ENCODE data around the gene COL28A1.

COL28A1 gene

DNA sequence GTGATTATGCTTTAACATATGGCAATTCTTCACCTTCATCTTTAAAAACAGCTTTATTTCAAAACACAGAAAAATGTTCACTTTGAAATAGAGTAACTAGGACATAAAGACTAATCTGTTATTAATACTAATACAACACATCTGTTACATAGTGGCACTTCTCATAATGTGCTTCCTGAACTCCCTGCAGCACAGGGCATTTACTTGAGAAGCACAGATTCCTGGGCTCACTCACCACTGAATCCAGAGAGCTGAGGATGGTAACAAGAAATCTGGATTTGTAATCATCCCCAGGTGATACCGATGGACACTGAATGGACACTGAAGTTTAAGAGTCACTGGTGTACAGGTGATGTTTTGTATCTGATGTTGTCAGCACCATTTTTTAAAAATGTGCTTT lies 96.1 kb downstream of the COL28A1 start:
- Histone ChIP-seq H3K36me3 (ENCODE audit: control insufficient read depth, insufficient read depth, low read length) (no peaks in the 10 kb centered on the region), H3K27me3 (replicated peaks; ENCODE audit: control insufficient read depth, insufficient read depth, low read length) (no peaks in the 10 kb centered on the region), H3K4me3 (replicated peaks; ENCODE audit: low read depth, low read length) (no peak overlapping the region)
- TF ChIP-seq, protein P1, sequence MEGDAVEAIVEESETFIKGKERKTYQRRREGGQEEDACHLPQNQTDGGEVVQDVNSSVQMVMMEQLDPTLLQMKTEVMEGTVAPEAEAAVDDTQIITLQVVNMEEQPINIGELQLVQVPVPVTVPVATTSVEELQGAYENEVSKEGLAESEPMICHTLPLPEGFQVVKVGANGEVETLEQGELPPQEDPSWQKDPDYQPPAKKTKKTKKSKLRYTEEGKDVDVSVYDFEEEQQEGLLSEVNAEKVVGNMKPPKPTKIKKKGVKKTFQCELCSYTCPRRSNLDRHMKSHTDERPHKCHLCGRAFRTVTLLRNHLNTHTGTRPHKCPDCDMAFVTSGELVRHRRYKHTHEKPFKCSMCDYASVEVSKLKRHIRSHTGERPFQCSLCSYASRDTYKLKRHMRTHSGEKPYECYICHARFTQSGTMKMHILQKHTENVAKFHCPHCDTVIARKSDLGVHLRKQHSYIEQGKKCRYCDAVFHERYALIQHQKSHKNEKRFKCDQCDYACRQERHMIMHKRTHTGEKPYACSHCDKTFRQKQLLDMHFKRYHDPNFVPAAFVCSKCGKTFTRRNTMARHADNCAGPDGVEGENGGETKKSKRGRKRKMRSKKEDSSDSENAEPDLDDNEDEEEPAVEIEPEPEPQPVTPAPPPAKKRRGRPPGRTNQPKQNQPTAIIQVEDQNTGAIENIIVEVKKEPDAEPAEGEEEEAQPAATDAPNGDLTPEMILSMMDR (IDR thresholded peaks at IDR 0.05; ENCODE audit: insufficient read depth, low read length, poor library complexity, severe bottlenecking) = no peak
- no peak for DNase-seq (ENCODE audit: extremely low read depth, insufficient read length)

DNA sequence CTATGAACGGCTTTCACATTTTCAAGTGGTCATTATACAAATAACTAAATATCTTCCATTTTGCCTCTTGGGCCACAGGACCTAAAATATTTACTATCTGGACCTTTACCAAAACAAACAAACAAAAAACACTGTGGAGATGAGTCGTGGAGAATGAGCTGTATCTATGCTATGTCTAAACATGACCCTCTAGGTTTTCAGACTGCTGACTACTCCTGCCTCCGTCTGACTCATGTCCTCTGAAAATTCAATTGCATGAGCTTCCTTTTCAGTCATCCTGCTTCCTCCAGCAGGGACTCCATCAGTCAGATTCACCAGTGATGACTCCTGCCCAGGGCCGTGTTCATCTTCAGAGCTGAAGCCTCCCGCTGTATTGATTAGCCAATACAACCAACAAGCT lies 96.8 kb downstream of the COL28A1 start:
- TF ChIP-seq, protein P1 (IDR thresholded peaks at IDR 0.05; ENCODE audit: insufficient read depth, low read length, poor library complexity, severe bottlenecking) = no peak
- no peak for DNase-seq (ENCODE audit: extremely low read depth, insufficient read length)

DNA sequence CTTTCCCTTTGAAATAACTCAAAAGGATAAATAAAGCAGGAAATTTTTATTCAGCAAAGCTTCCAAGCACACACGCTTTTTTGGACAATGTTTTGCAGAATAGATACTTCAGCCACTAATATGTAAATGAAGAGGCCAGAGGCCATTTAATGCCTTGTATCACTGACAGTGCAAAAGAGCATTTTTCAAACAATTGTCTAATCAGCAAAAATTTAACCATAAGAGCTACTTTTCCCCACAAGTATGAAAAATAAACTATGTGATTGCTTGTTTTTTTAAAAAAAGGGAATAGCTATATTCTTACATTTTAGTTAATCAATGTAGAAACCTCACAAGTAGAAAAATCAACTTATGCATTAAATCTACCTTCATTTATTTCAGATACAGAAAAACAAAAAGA lies 99.7 kb downstream of the COL28A1 start:
- TF ChIP-seq, protein P1 (IDR thresholded peaks at IDR 0.05; ENCODE audit: insufficient read depth, low read length, poor library complexity, severe bottlenecking) = no peak
- H3K36me3 ChIP-seq (ENCODE audit: control insufficient read depth, insufficient read depth, low read length) = no peaks in the 10 kb centered on the region
- no peaks in the 10 kb centered on the region for H3K27me3 ChIP-seq (replicated peaks; ENCODE audit: control insufficient read depth, insufficient read depth, low read length)
- no peak overlapping the region for H3K4me3 ChIP-seq (replicated peaks; ENCODE audit: low read depth, low read length)
- no peak for DNase-seq (ENCODE audit: extremely low read depth, insufficient read length)

More for the DNA sequence above, 96.8 kb downstream of the COL28A1 start:
- Histone ChIP-seq H3K36me3 (ENCODE audit: control insufficient read depth, insufficient read depth, low read length) (no peaks in the 10 kb centered on the region), H3K27me3 (replicated peaks; ENCODE audit: control insufficient read depth, insufficient read depth, low read length) (no peaks in the 10 kb centered on the region), H3K4me3 (replicated peaks; ENCODE audit: low read depth, low read length) (no peak overlapping the region)

DNA sequence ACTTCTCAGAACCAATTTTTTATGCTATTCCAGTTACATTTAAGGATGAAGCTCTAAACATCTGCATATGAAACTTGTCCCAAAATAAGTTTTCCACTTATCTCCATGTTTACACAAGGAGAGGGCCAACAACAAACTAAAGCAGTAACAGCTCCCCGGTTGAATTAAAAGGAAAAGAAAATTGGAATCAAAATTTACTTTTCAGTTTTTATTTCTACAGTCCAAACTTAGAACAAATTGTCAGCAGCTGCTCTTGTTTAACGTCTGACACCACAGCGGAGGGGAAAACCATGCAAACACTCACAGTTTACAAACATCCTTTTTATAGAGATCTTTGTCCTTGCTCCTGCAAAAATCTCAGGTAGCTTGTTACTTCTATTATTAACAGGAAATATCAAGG lies 101.3 kb downstream of the COL28A1 start:
- H3K36me3 ChIP-seq (ENCODE audit: control insufficient read depth, insufficient read depth, low read length) = no peaks in the 10 kb centered on the region
- DNase-seq (ENCODE audit: extremely low read depth, insufficient read length) = no peak
- H3K27me3 ChIP-seq (replicated peaks; ENCODE audit: control insufficient read depth, insufficient read depth, low read length) = peaks cover 2% of the 10 kb centered on the region; the same call in 1 of the 2 replicates
- TF ChIP-seq, protein P1 (IDR thresholded peaks at IDR 0.05; ENCODE audit: insufficient read depth, low read length, poor library complexity, severe bottlenecking) = no peak
- H3K4me3 ChIP-seq (replicated peaks; ENCODE audit: low read depth, low read length) = no peak overlapping the region

DNA sequence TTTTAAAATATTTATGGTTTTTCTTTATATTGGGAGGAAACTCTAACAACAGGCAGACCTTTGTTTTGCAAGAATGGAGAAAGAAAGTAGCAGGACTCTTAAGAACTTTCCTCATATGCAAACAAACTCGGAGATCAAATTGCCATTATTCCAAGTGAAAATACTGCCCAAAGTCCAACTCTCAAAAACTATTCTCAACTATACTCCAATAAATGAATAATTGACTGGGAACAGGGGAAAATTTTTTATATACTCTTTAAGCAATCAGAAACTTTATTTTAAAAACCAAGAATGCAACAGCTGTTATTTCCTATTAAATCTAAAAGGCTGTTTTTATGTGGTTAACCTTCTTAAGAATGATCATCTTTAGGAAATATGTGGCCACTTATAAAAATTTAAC lies 101.9 kb downstream of the COL28A1 start:
- TF ChIP-seq, protein P1 (IDR thresholded peaks at IDR 0.05; ENCODE audit: insufficient read depth, low read length, poor library complexity, severe bottlenecking) = no peak
- H3K36me3 ChIP-seq (ENCODE audit: control insufficient read depth, insufficient read depth, low read length) = no peaks in the 10 kb centered on the region
- no peak overlapping the region for H3K4me3 ChIP-seq (replicated peaks; ENCODE audit: low read depth, low read length)
- H3K27me3 ChIP-seq (replicated peaks; ENCODE audit: control insufficient read depth, insufficient read depth, low read length) = peaks cover 2% of the 10 kb centered on the region; the same call in 1 of the 2 replicates
- DNase-seq (ENCODE audit: extremely low read depth, insufficient read length) = no peak

DNA sequence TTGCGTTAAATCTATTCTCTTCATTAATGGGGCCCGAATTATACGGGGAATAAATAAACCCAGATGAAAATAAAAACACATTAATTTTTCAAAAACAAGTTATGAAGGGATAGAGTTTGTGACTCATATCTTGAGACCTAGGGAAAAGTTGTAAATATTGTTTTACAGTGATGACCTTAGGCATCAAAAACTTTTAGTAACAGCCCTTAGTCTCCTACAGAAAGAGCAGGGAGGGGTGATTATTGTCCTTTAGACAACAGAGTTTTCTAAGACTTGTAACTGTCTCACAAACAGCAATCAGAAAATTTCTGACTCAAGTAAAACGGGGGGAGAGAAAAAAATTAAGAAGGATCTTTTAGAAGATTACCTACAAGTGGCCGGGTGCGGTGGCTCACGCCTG lies 102.7 kb downstream of the COL28A1 start:
- DNase-seq (ENCODE audit: extremely low read depth, insufficient read length) = no peak
- Histone ChIP-seq H3K4me3 (replicated peaks; ENCODE audit: low read depth, low read length) (no peak overlapping the region), H3K36me3 (ENCODE audit: control insufficient read depth, insufficient read depth, low read length) (no peaks in the 10 kb centered on the region), H3K27me3 (replicated peaks; ENCODE audit: control insufficient read depth, insufficient read depth, low read length) (peaks cover 2% of the 10 kb centered on the region; the same call in 1 of the 2 replicates)
- TF ChIP-seq, protein P1 (IDR thresholded peaks at IDR 0.05; ENCODE audit: insufficient read depth, low read length, poor library complexity, severe bottlenecking) = no peak

Data from GM06990 (cell line).